GM18520 (cell line): ENCODE measurements around the gene FHIT.

ENCODE experiments used
- ATAC-seq: cut with Tn5 transposase; IDR thresholded peaks from one replicate; pipeline ENCODE4 v1.9.1; 2021; ENCODE audit not compliant: unreplicated experiment

The FHIT gene

GRCh38 chr3:60095516-60095915 lies 1155.7 kb downstream of the FHIT start:
- ATAC-seq: no peak

- ATAC-seq: no peak
These were observed 1156.8 kb downstream of the FHIT start for GRCh38 chr3:60094392-60094947.

GRCh38 chr3:60090548-60090947 lies 1160.7 kb downstream of the FHIT start:
- ATAC-seq: no peak

GRCh38 chr3:60086811-60087210 lies 1164.4 kb downstream of the FHIT start:
- peak; percentile 61 for ATAC-seq

GRCh38 chr3:60085649-60086048 lies 1165.6 kb downstream of the FHIT start:
- ATAC-seq: no peak

- no peak for ATAC-seq
These were observed 1169.7 kb downstream of the FHIT start for GRCh38 chr3:60081381-60082095.

- no peak for ATAC-seq
These were observed 1170.6 kb downstream of the FHIT start for GRCh38 chr3:60080648-60081047.

- ATAC-seq: no peak
These were observed 1172.2 kb downstream of the FHIT start for GRCh38 chr3:60079076-60079475.

GRCh38 chr3:60076331-60076730 lies 1174.9 kb downstream of the FHIT start:
- no peak for ATAC-seq

- ATAC-seq: no peak
These were observed 1177.3 kb downstream of the FHIT start for GRCh38 chr3:60073942-60074341.

GRCh38 chr3:60073228-60073627 lies 1178.0 kb downstream of the FHIT start:
- no peak for ATAC-seq

GRCh38 chr3:60070366-60070765 lies 1180.9 kb downstream of the FHIT start:
- no peak for ATAC-seq

GRCh38 chr3:60065227-60065868 lies 1185.9 kb downstream of the FHIT start:
- ATAC-seq: no peak

GRCh38 chr3:60064210-60065178 lies 1186.8 kb downstream of the FHIT start:
- no peak for ATAC-seq

GRCh38 chr3:60056404-60056803 lies 1194.8 kb downstream of the FHIT start:
- ATAC-seq: no peak

GRCh38 chr3:60055765-60056164 lies 1195.5 kb downstream of the FHIT start:
- ATAC-seq: no peak

GRCh38 chr3:60053526-60054265 lies 1197.6 kb downstream of the FHIT start:
- ATAC-seq: no peak

- ATAC-seq: no peak
These were observed 1202.8 kb downstream of the FHIT start for GRCh38 chr3:60048447-60048848.

GRCh38 chr3:60047426-60048200 lies 1203.6 kb downstream of the FHIT start:
- ATAC-seq: no peak

- no peak for ATAC-seq
These were observed 1205.0 kb downstream of the FHIT start for GRCh38 chr3:60046210-60046609.
